HG03175 (cell line): ENCODE measurements around the gene TTC39C.
"Not testable (repeated sequence)": the region's sequence is repeated elsewhere in the genome, so short reads cannot be mapped to it uniquely, and the experiment has no call there.

Experiments
- ATAC-seq: cut with Tn5 transposase; IDR thresholded peaks from one replicate; pipeline ENCODE4 v1.9.1; 2021; ENCODE audit warnings: mild to moderate bottlenecking, moderate library complexity; ENCODE audit not compliant: unreplicated experiment

TTC39C gene

DNA sequence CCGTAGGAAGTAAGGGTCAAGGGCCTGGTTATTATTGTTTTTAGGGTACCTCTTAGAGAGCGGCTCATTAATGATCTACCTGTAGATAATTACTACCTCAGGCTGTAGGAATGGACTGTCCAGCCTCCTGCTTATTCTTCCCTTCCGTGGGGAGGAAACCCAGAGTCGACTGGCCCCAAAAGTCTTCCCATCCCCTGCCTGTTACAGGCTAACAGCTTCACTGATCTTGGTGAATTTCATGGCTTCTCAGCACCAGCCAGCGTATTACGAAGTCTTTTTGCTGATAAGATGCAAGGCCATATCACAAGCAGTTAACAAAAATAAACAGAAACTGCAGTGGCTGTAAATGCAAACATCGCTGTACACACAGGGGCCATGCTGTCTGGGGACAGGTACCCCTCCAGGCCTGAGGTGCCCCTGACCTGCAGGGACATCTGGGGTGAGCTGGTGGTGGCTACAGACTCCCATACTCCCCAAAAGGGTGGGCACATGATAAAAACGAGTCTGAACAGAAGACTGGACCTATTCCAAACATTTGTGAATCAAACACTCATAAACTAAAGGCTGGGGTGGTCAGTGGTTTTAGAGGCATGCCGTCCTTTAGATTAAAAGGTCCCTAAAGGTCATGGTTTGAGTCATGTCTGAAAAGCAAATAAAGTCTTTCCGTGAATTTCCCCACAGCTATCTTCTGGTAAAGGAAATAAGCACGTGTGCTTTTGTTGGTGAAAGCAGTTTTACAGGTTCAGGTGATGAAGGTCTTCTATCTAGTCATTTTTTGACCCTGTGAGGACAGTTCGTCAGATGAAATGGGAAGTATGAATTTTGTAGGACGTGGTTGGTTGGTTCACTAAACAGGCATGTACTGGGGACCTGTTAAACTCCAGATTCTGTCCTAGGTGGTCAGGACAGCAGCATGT is 36.7 kb downstream of the TTC39C start:
- peak; percentile 42 for ATAC-seq

GRCh38 chr18:24052053-24052452 is 37.5 kb downstream of the TTC39C start:
- ATAC-seq, result no peak

DNA sequence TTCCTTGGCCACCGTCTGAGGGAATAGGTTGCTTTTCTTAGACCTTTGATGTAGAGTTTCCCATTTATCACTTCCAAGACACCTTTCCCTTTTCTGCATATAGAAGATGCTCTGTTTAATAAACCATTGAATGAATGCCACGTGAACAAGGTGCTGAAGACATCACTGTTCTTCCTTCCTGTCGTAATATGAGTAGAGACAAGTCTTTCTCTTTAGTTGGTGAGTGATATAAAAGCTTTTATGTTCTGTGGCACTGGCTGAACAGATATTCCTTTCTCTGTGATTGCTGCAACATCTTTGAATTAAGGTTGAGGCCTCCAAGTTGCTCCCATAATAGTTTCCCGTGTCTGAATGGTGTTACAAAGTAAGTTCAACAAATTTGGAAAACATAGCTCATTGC is 38.7 kb downstream of the TTC39C start:
- ATAC-seq, result no peak

- ATAC-seq, result no peak
These were observed 39.6 kb downstream of the TTC39C start for GRCh38 chr18:24054130-24054529.

- ATAC-seq, result no peak
These were observed 40.7 kb downstream of the TTC39C start for GRCh38 chr18:24055009-24055804.

DNA sequence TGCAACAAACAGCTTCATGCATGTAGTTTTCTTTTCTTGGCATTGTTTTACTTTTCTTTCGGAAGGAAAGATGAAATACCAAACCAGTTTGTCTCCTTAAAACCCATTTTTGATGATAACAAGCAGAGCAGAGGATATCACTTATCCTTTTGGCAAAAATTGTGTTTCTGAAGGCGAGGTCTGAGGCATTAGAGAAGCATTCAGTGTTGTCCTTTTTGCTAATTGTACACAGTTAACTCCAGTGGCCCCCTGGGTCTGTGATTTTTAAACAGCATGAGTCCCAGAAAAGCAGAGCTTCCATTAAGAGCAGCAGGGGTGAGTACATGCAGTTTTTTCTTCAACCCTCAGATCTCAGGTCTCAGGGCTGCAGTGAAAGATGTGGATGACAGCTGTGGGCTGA is 41.3 kb downstream of the TTC39C start:
- no peak for ATAC-seq

- ATAC-seq, result no peak
These were observed 42.0 kb downstream of the TTC39C start for GRCh38 chr18:24056506-24056905.

DNA sequence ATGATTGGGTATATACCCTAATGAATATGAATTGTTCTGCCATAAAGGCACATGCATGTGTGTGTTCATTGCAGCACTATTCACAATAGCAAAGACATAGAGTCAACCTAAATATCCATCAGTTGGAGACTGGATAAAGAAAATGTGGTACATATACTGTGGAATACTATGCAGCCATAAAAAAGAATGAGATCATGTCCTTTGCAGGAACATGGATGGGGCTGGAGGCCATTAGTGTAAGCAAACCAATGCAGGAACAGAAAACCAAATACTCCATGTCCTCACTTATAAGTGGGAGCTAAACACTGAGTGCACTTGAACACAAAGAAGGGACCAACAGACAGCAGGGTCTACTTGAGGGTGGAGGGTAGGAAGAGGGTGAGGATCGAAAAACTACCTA is 43.2 kb downstream of the TTC39C start:
- ATAC-seq, result no peak

DNA sequence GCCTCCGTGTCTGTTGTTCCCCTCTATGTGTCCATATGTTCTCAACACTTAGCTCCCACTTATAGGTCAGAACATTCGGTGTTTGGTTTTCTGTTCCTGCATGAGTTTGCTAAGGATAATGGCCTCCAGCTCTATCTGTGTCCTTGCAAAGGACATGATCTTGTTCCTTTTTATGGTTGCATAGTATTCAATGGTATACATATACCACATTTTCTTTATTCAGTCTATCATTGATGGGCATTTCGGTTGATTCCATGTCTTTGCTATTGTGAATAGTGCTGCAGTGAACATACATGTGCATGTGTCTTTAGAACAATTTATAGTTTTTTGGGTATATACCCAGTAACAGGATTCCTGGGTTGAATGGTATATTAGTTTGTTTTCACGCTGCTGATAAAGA is 44.8 kb downstream of the TTC39C start:
- ATAC-seq, result not testable (repeated sequence)

DNA sequence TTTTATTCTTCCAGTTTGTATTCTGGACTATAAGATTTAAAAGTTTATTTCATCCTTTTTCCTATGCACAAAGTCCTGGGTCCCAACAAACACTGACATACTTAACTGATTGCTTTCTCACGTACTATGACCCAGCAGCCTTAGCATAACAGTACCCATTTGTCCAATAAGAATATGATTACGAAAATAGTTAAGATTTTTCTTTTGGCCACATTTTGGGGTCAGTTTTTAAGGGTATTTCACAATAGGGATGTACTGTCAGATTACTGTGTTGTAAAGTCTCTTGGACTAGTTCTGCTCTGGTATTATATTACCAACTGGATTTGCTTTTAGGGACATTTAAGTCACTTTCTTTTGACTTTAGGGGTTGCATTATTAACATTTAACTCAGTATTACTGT is 46.1 kb downstream of the TTC39C start:
- ATAC-seq, result no peak

GRCh38 chr18:24063121-24063731 is 48.7 kb downstream of the TTC39C start:
- no peak for ATAC-seq

DNA sequence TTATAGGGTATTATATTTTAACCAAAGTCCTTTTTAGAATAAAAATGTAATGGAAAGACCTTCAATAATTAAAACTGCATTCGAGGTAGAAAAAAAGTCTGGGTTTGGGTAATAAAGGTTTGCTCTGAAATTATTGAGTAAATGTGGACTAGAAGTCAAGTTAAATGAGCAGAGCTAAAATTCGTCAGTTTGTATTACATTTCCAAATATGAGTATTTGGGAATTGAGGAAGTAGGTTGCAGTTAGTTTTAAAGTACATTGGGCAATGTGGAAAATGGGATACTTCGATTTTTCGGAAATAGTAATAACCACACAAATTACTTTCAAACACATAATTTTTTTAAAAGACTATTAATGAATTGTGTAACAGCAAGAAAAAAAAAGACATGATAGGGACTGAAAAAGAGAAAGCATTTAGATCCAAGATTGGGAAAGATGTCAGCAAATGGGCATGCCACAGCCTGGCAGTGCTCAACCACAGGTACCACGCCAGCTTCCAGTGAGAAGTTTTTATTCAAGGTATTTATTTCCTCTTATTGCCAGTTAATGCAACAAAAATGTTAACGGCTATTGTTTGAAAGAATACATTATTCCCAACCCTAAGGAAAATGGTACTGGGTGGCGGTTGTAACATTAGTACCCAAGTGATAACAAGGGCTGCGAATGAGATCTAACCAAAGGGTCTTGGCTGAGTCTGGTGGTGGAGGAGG is 50.0 kb downstream of the TTC39C start:
- ATAC-seq, result no peak

DNA sequence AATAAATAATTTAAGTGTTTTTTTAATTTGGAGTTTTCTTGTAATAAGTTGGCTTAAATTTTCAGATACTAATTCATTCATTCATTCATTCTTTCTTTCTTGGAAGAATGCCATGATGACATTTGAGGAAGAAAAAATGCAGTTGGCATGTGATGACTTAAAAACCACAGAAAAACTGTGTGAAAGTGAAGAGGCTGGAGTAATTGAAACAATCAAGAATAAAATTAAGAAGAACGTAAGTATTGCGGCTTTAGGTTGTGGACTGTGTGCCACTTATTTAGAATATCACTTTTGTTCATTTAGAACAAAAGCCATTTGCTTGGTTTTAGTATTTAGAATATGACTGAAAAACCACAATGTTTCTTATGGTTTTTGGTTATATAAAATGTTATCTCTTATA is 51.4 kb downstream of the TTC39C start:
- ATAC-seq, result no peak

DNA sequence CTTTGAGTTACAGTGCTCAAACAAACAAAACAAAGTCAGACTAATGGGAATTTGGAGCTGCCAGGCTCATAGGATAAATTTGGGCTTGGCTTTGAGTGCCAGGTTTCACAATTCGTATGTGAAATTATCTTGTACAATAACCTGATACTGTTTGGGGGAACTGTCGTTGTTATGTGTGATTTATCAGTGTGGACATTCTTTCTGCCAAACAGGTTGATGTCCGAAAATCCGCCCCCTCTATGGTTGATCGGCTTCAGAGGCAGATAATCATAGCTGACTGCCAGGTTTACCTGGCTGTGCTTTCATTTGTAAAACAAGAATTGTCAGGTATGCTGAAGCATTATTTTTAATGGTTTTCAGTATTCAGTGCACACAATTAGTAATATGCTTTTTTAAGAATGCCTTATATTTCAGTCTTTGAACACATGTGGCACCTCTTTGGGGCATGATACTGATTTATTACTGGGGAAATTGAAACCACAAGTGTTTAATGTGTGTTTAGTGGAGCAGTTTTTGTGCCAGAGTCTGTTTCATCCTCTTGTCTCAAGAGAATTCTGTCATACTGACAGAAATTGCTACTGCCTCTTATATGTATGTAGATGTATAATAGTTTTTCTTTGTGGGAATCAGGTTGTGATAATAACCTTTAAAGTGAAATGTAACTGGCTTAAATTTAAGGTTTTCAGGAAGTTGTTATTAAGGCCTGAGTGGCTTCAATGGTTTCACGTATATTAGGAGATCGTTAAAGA is 54.6 kb downstream of the TTC39C start:
- no peak for ATAC-seq

- ATAC-seq, result no peak
These were observed 56.5 kb downstream of the TTC39C start for GRCh38 chr18:24071029-24071428.

DNA sequence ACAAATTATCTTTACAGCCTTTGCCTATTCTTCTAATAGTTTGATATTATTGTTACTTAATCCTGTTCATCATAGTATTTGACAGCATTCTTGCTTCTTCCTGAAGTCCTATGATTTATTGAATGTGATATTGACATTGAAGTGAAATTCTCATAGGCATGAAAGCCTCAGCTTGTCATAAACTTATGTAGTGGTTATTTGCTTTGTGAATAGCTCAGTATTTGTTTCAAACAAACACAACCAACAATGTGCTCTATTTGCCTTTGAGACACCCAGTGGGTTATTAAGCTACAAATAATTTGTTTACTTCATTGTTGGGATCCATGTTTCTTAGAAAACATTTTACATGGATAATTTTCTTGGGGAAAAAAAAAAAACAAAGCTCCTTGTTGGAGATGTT is 57.2 kb downstream of the TTC39C start:
- ATAC-seq, result no peak

GRCh38 chr18:24072743-24073142 is 58.2 kb downstream of the TTC39C start:
- ATAC-seq, result no peak

- no peak for ATAC-seq
These were observed 59.2 kb downstream of the TTC39C start for GRCh38 chr18:24073791-24074190.

- not testable (repeated sequence) for ATAC-seq
These were observed 60.2 kb downstream of the TTC39C start for GRCh38 chr18:24074757-24075156.
